ENCODE data around the gene C20orf204.

C20orf204 gene

GRCh38 chr20:64027981-64028685, 7.8 kb upstream of the C20orf204 start:
- DNase-seq = no peak

GRCh38 chr20:64029293-64030117, 6.5 kb upstream of the C20orf204 start:
- DNase-seq = no peak

- no peak for DNase-seq
Measured at GRCh38 chr20:64030371-64031134, 5.4 kb upstream of the C20orf204 start.

GRCh38 chr20:64031822-64032314, 4.1 kb upstream of the C20orf204 start:
- DNase-seq = no peak

- DNase-seq = no peak
Measured at GRCh38 chr20:64032706-64033624, 3.0 kb upstream of the C20orf204 start.

DNA sequence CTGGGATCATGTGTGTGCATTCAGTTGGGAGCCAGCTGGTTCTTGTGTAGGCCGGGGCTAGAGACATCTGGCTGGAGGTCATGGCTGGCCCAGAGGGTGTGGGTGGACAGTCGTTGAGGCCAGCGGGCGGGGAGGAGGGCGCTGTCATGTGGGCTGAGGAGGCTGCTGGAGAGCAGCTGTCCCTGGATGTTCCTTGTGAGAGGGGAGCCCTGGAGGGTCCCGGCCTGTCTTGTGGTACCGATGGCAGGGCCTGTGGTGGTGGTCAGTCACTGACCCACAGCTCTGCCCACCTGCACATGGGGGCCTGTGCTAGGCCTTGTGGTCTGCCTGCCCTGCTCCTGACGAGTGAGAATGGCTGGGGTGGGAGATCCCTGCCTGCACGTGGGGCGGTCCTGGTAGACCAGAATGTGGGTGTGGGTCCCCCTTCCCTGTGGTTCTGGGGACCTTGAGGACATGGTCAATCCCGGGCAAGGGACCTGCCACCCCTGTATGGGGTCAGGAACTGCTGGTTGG, 1.9 kb upstream of the C20orf204 start:
- DNase-seq = no peak

DNA sequence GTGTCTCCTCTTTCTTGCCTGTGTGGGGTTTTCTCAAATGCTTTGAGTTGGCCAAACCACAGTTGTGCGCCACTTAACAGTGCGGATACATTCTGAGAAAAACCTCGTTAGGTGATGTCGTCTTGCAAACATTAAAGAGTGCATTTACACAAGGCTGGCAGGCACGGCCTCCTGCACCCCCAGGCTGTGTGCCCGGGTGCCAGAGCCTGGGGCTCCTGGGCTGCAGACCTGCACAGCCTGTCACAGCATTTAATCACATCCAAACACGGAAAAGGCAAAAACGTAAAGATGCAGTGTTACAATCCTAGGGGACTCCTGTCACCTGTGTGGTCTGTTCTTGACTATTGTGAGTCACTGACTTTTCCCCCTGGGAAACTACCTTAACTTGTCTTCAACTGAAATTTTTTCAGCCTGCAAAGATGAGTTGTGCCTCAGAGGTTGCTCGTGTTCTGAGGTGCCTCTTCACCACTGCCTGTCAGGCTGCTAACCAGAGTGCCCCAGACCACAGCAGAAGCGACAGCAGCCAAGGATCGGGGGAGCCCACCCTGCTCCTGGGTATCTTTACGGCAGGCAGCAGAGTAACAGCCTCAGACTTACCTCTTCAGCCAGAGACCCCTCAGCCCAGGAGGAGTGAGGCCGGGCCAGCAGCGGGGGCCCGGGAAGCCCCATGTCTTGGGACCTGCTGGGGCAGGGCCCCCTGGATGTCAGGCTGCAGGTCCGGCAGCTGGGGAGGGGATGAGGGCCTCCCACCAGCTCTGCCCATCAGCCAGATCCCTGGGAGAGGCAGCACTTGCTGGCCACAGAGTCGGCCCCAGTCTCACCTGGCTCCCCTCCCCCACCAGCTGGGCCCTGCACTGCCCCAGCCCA, 683 bp upstream of the C20orf204 start:
- no peak for DNase-seq

DNA sequence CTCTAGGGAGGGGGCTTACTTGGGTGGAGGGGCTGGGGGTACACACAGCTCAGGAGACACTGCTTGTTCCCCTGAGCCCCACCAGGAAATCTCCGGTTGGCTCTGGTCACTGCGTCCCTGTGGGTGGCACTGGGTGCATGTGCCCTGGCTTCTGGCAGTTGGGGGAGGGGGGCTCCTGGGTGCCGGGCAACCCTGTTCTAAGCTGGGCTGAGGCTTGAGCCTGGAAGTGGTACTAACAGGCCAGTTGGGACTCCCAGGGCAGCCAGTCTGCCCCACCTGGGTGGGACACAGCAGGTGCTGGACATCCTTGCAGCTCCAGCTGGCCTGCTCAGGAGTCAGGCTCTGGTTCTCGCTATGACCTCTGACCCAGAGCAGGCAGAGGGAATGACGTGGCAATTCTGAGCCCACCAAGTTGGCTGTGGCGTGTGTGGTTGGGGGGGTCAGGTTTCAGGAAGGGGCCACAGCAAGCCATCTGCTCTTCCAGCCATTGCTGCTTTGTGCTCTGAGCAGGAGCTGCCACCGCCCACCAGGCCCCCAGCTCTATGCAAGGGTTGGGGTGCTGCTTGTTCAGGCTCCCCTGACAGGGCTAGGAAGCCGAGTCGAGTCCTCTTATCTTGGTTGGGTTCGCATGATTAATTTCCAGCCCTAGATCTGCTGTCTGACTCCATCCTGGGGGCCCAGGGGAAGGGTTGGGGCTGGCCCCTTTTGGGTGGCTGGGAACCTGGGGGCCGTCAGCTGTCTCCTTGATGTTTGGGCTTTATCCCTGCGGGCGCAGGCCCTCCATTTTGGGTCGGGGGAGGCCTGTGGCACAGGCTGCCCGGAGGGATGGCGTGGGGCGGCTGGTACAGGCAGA, 590 bp downstream of the C20orf204 start:
- DNase-seq = no peak

DNA sequence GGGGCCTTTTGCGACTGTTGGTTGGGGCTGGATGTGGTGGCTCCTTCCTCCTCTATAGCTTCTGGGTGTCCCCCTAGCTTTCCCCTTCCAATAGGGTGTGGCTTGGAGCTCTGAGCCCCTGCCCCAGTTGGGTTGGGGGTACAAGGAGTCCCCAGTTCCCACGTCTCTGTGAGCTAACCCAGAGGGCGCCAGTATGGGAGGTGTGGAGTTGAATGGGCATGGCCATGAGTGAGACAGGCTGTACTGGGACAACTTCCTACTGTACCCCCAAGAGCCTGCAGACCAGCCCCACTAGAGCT, 1.2 kb downstream of the C20orf204 start:
- DNase-seq = no peak

DNA sequence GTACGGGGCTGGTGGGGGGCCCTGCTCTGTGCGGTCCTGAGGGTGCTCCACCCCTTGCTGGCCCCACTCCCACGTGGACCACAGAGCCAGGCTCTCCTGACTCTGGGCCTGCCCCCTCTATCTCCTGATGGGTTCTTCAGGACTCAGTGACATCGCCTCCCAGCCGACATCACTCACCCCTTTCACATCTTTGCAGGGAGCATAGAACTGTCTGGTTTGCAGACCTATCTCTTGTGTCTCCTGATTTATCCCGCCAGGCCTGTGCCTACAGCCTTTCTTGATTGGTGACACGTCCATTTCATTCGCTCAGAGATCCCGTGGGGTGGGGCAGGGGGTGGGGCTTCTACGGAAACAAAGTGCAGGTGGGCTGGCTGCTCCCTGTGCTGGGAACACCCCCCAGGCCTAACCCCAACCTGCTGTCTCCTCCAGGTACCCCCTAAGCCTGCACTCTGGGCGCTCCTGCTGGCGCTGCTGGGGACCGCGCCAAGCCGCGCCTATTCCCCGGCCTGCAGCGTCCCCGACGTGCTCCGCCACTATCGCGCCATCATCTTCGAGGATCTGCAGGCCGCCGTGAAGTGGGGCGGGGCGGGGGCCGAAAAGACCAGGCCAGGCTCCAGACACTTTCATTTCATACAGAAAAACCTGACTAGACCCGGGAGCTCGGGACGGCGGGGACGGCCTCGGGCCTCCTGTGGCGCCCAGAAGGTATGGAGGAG, 1.7 kb downstream of the C20orf204 start:
- no peak for DNase-seq

DNA sequence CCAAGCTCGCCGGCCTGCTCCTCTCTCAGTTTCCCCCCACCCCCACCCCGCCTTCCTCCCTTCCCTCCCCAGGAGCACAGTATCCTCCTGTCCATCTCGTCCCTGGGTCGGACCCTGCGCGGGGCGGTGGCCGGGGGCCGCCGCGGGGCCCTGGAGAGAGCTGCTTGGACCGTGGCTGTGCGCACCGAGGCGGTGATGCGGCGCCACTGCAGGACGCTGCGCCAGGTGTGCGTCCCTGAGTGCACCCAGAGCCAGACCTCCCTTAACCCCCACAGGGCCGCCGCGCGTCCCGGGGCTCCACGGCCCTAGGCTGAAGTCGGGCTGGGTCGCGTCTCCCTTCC, 2.2 kb downstream of the C20orf204 start:
- DNase-seq = no peak

GRCh38 chr20:64038565-64039292, 2.7 kb downstream of the C20orf204 start:
- DNase-seq = peak; percentile 18

- no peak for DNase-seq
Measured at GRCh38 chr20:64039293-64040160, 3.5 kb downstream of the C20orf204 start.

DNA sequence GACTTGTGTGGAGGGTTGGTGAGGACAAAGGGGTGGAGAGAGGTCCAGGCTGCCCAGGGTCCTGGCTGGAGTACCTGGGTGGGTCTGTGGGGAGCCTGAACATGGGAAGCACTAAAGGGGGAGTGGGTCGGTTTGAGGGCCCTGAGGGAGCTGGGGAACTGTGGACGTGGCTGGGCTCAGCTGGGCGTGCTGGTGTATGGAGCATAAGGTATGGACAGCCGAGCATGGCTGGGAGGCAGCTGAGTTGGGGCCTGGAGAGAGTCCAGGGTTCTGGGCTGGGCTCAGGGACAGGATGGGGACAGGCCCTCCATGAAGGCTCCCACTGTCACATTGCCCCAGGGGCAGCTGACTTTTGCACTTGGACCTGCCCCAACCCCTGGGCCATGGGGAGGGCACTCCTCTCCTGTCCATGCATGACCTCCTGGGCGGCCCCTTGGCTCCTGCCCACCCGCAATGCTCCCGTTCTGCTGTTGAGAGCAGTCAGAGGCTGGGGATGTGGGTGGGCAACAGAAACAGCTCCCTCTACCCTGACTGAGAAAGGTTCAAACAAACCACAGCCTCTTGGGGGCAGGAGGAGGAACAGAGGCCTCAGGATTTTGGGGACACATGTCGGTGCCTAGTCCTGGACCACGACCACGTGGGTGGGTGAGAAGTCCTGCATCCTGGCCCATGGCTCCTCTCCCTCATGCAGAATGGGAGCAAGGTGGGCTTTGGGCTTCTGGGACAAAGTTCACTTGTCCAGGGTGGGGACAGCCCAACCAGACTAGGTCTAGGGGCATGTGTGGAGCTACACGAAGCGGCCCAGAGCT, 4.5 kb downstream of the C20orf204 start:
- no peak for DNase-seq

DNA sequence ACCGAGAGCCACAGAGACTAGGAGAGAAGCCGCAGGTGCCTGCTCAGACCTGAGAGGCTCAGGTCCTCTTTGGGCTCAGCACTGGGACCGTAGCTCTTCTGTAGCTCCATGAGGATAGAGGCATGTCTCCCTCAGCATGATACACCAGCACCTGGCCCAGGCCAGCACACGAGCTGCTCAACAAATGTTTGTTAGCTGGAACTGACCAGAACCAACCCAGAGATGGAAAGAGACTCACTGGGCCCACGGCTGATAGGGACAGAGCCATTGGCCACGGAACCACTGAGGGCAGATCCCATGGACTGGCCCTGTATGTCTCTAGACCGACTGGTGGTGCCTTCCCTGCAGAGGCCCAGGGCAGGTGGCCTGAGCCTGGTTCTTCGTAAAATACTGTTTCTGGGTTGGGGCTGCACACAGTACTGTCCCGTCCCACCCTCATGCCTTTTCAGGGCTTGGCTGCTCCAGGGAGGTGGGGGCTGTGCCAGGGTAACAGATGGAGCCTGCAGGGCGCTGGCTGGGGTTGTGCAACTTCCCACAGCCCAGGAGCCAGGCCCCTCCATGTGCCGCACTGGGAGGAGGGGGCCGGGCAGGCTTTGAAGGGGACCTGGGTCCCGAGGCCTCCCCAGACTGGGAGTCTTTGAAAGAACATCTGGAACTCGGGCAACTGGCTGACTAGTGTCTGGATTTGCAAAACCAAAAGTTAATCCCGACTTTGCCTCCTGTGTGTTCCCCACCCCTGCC, 5.2 kb downstream of the C20orf204 start:
- no peak for DNase-seq

GRCh38 chr20:64041781-64042053, 5.7 kb downstream of the C20orf204 start:
- DNase-seq = no peak
